Stimulated activated CD4-positive, alpha-beta T cell treated with anti-CD3 and anti-CD28 coated beads, Interleukin-12 subunit alpha, Interleukin-12 subunit beta, amount 100 ng/mL, for 24 hours (primary cell): Measurements from ENCODE around the gene MXI1.
A peak's percentile ranks its signal among the peaks of the same experiment; 100 is the strongest.
"Not testable (repeated sequence)": the region's sequence is repeated elsewhere in the genome, so short reads cannot be mapped to it uniquely, and the experiment has no call there.

Source experiments
- DNase-seq, 2 experiments: peaks; one replicate each; pipeline ENCODE4 v3.0.0-alpha.2; 2020; ENCODE audit warnings: low read depth in 2 of 2

MXI1 gene

DNA sequence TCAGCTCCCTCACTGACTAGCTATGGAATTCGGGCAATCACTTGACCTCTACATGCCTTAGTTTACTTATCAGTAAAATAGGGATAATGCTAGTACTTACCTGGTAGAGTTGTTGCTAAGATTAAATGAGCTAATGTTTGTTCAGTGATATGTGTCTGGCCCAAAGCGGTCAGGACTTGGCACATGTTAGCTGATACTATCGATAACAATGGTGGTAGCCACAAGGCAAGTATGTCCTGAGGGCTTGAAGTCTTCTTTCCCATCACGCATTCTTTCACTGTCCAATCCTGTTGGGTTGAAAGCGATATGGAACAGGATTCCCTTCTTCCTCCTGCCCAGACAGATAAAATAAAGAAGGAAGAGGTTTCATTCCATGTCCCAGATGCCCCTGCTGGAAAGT is 25.5 kb upstream of the MXI1 start:
- DNase-seq: no peak

DNA sequence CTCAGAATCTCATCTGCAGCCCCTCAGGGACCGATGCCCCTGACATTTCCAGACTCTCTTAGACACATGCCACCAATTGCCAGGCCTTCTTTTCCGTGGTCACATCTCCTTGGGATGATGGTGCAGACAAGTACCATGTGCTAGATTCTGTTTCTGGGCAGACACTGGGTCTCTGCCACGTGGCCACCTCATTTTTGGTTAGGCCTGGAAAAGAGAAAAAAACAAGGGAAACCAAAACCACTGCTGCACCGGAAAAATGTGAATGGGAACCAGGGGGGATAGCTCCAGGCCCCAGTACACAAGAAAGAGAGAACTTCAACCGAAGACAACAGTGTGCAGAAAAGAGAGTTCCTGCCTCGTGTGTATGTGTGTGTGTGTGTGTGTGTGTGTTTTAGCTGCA is 23.0 kb upstream of the MXI1 start:
- no peak for DNase-seq

DNA sequence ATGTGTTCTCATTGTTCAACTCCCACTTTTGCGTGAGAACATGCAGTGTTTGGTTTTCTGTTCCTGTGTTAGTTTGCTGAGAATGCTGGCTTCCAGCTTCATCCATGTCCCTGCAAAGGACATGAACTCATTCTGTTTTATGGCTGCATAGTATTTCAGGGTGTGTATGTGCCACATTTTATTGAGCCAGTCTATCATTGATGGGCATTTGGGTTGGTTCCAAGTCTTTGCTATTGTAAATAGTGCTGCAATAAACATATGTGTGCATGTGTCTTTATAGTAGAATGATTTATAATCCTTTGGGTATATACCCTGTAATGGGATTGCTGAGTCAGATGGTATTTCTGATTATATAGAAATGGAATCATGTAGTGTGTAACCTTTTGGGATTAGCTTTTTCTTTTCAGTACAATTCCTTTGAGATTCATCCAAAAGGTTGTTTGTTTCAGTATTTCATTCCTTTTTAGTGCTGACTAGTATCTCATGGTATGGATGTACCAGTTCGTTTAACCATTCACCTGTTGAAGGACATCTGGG is 21.7 kb upstream of the MXI1 start:
- not testable (repeated sequence) for DNase-seq

DNA sequence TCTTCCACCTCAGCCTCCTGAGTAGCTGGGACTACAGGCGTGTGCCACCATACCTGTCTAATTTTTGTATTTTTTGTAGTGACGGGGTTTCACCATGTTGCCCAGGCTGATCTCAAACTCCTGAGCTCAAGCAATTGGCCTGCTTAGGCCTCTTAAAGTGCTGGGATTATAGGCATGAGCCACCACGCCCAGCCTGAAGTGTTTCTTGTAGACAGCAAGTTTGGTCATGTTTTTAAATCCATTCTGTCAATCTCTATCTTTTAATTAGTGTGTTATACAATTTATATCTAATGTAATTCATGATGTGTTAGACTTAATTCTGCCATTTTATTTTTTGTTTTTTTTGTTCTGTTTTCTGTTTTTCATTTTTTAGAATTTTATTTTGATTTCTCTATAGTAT is 17.2 kb upstream of the MXI1 start:
- DNase-seq: no peak

DNA sequence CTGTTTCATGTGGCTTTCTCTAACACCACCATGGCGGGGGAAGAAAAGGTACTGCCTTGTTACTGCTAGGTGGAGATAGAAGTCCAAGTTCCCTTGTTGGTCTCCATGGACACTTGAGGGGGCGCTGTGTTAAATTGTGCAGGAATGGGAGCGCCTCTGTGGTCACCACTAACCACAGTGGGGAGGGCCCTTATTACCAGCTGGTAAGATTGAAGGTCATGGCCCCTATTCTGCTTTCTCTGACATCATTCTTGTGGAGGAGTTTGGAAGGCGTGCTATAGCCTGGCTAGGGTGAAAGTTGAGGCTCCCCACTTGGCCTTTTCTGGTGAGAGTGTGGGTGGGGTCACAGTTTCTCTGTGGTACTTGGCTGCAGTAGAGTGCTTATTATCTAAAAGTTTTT is 14.9 kb upstream of the MXI1 start:
- no peak for DNase-seq

DNA sequence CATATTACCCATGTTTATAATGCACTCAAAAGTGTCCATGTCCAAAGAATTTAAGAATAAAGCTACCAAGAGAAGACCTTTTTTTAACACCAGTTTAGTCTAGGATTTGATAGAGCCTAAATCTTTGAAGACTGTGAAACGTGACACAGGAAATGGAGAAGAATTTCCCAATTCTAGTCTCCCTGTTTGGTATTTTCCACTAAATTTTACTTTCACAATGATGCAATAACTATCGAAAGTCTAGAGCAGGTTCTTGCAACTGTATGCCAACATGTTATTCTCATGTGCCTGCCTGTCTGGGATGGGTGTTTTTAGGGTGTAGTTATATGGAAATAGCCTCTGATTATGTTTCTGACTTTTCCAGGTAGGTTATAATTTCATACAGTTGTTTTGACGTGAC is 6.9 kb upstream of the MXI1 start:
- no peak for DNase-seq

DNA sequence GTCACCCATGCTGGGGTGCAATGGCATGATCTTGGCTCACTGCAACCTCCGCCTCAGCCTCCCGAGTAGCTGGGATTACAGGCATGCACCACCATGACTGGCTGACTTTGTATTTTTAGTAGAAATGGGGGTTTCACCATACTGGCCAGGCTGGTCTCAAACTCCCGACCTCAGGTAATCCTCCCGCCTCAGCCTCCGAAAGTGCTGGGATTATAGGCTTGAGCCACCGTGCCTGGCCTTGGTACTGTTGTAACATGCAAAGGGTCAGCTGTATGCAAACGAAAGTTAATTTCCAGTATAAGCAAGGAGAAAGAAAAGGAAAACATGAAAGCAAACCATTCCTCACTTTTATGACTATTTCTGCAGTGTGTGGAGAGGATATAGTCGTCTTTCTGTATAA is 6.4 kb upstream of the MXI1 start:
- not testable (repeated sequence) for DNase-seq

DNA sequence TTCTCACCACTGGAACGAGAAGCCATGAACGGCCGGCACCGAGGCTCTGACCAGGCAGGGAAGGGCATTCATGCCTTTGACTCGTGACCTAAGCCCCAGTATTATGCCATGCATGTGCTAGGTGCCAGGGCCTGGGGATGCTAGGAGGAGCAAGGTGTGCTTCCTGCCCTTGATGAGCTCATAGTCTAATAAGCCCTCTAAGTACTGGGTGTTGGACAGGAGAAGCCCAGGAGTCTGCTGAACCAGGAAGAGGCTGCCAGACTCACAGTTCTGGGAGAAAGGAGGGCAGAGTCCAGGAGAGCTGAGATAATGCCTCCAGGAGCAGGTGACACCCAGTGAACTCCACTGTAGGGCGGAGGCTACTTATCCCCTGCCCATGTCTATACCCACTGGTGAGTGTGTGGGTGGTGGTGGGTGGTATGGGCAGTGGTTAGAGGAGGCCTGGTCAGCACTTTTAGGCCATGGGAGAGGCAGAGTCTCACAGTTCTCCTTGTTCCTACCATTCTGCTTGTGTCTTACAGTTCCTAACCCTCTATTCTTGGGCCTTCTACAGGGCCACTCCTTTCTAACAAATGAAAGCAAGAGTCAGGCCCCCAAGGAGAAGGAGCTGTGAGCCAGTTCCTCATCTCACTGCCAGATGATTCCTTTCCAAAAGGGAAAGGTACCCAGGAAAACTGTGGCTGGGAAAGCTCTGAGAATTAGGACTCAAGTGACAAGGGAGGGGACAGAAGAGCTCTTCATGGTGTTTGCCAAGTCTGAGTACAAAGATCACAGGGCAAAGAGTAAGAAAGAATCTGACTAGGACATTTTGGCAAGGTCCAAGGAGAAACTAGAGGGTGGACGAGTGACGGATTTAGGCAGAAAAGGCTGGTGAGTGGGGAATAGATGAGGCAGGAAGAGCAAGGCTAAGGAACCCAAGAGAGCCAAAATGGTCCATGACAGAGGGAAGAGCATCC is 3.6 kb upstream of the MXI1 start:
- no peak for DNase-seq

DNA sequence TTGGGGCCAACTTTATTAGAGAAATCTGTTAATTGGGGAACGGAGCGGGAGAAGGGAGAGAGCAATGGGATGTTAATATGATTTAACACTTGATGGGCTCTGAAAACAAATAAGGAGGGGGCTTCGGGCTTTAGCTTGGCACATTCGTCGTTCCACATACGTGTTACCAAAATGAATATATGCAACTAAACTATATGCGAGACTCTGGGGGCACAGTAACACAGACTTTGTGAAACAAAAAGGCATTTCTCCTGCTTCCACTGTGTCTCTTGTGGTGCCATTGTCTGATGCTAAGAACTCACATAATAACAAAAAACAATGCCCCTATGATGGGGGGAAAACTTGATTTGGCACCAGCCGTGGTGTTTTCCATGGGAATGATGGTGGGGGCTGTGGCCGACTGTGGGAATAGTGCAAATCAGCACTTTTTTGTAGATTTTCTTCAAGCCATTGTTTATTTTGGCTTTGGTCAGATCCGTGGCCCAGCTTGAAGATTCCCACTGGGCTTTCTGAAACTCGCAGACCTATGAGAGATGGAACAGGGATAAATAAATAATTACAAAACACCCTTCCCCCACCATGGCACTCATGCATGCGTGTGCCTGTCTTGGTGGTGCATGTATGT is 2.2 kb upstream of the MXI1 start:
- no peak for DNase-seq

DNA sequence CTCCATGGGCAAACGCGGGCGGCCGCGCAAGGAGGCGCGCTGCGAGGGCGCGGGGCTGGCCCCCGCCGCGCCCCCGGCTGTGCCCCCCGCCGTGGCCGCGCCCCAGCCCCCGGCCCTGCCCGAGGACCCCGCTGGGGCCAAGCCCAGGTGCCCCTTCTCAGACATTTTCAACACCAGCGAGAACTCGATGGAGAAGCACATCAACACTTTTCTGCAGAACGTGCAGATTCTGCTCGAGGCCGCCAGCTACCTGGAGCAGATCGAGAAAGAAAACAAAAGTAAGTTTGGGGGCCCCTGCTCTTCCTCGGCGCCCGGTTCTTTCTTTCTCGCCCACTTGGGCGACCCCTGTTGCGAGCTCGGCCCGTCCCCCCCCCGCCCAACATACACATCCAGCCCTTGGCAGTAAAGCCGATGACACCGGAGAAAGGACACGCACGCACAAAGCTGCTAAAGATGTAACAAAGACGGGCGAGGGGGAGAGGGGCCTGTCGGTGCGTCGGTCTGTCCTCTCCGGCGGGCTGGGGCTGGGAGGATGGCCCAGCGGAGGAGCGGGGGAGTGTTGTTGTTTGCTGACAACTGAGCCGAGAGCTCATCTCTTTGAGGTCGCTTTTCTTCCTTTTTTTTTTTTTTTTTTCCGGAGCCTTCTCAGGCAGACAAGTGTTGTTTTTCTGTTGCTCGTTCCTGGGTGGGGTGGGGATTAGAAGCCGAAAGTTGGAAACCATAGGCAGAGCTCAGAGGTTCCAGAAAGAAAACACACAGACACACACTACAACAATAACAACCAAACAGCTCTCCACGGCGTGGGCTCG is 604 bp downstream of the MXI1 start:
- DNase-seq: no peak

DNA sequence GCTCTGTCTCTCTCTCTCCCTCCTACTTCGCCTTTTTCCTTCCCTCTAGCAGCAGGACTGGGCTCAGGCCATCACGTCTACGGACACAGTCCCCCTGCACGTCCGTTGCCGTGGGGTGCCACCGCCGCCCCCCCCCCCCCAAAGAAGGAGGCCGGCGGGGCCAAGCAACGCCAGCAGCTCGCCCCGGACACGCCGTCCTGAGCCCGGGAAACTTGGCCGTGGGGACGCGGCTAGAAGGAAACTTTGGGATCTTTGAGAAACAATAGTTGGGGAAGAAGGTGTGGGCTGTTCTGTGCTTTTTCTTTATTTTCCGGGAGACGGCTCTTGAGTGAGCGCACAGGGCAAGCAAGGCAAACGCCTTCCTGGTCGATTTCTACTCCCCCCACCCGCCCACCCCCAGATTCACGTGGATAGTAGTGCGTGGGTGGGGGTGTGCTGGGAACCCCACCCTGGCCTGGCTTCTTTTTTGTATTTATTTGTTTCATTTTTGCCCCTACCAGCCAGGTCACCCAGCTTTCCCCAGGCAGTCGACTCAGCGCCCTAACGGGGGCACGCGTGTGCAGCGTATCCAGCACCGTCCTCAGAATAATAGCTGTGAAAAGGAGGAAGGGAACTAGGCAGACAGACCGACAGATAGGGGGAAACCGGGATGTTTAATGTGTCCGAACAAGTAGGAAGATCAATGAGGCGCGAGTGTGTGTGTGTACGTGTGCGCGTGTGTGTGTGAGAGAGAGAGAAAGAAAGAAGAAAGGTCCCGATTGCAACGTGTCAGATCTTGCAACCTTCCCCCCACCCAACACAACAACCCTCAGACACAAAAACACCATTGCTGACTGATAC is 1.4 kb downstream of the MXI1 start:
- DNase-seq: no peak

DNA sequence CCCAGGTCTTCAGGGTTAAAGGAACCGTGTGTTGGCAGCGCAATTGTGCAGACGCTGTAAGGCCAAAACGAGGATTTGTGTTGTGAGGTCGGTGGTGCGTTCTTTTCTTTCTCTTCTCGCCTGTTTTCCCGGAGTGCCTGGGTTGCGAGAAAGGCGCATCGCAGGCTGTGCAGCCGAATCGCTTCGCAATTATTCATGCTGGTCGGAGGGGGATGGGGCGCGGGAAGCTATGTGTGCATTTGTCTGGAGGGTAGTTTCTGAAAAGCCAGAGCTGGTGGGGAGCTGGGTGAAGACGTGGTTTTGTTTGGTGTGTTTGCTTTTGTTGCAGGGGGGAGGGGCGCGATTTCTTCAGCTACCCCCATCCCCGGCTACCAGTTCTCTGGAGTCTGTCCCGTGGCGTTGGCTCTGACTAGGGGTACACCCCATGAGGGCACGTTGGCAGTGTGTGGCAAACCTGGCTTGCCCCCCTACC is 2.1 kb downstream of the MXI1 start:
- DNase-seq: peak in 1 of 2 experiments; percentile 62

DNA sequence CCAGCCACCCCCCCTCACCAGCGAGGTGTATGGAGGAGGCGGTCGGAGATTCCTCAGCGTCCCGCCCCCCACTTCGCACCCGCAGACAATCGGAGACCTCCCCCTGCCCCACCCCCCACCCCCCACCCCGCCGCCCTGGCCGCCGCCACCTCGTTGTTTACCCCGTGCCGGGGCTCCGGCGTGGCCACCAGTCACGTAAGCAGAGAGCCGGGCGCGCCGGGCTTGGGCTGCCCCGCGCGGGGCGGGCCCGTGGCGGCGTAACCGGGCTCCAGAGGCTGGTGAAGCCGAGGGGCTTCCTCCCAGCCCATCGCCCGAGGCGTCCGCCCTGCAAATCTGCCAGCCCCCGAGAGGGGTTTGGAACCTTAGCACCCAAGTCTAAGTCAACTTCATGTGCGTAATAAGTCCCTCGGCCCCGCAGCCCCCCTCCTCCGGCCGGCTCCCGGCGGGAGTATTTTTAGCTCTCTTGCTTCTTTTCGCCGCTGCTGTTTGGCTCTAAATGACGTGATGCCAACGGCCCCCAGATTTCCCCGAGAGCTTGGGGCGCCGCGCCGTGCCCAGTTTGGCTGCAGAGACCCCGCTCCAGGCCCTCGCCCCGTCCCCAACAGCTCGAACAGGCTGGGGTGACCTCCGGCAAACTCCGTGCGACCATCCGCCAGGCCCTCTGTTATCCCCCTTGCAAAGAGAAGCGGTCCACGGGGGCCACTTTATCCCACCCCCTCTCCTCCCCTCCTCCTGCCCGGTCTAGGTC is 2.7 kb downstream of the MXI1 start:
- no peak for DNase-seq

DNA sequence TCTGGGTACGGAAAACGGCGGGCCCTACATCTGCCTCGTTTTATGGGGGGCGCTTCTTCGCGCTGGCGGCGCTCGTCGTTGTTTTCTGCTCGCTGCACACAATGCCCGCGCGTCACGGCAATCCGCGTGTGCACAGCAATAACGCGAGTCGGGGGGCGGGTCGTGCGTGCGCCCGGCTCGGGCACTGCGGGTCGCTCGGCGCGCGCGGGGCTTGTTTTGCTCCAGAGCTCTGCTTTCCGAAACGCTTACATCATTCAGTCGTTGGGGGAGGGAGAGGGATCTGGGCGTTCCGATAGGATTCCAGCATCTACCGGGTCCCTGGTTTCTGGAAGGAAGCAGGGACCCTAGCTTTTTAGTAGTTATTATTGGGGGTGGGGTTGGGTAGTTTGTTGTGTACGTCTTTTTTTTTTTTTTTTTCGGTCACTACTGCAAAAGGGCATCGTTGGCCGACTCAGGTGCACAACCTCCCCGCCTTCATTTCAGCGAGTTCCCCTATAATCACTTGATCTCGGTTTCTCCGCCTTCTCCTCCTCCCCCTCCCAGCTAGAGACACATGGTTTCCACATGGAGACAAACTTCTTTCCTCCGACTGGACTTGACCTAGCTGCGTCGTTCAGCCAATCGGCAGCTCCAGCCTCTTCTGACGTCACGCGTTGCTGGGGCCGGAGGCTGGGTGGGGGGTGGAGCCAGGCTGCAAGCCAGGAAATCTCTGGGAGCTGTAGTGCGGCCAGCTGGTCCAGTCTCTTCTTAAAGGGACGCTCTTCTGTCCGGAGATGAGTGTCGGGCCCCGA is 3.5 kb downstream of the MXI1 start:
- DNase-seq: peak; percentile 87 to 88

DNA sequence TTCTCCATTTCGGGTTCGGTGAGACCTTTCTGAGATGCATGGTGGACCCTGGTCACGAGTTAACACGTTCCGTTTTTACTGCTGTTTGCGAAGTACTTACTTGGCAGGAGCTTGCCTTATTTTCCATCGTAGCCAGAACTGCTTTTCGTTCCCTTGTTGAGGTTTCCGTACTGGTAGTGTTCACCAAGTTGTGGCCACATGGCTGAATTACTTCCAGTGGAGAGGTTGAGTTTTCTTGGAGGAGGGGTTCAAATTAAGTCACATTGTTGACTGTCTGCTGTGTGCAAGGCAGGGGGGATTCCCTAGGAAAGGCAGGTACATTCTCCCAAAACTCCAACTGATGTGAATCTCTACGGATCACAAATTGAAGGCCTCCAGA is 4.0 kb downstream of the MXI1 start:
- no peak for DNase-seq

DNA sequence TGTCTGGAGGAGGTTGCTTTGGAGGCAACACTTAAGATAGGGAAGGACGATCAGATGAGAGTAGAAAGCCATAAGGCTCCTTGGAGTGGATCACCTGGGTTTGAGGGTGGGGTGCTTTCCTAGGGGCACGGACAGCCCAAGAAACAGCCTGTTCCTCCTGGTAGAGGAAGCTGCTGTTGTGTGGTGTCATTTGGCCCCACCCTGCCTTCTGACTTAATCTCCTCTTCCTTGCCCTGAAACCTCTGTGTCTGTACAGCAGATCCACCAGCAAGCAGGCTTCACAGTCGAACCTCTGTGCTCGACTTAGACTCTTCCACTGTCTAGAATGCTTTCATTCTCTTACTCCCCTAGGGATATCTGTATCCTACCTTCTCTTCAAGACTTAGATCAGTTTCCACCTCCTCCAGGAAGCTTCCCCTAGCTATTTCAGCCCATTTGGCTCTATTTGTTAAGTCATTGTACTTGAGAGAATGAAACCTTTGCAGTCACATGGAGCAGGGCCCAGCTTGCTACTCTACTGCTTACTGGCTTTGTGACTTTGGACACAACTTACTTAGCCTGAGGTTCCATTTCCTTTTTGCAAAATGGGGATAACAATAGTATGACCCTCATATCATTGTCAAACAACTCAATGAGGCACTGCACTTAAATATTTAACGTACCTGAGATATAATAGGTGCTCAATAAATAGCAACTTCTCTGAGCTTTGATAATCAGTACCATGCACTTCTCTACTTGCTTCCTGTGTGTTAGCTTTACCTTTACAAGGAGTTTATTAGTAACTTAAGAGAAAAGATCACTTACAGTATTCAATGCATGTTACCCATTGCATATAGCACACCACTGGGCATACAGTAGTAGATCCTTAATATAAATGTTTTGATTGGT is 5.0 kb downstream of the MXI1 start:
- no peak for DNase-seq

DNA sequence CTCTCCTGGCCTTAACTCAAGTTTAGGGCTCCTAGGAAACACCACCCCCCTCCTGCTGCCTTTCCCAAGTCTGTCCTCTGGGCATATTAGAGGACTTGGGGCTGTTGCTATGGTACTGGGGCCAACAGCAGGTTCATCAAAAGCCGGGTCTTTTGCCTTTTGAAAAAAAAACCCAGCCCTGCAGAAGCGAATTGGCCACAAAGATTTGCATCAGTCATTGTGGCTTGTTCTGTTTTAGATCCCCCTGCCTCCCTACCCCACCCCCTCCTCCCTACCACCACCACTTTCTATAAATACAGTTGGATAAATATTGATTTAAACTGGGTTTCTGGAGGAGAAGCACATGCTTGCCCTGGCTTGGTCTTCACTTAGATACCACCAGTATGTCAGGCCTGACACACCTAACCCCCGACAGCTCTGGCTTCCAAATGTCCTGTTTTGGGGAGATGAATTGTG is 7.0 kb downstream of the MXI1 start:
- DNase-seq: no peak
